RKO (cell line): ENCODE results near the gene NPY4R.
"Not testable (repeated sequence)": the region's sequence is repeated elsewhere in the genome, so short reads cannot be mapped to it uniquely, and the experiment has no call there.

Source experiments
- DNase-seq: peaks from one replicate; pipeline ENCODE4 v3.0.0-alpha.2; 2016; ENCODE audit warnings: low spot score

The NPY4R gene

DNA sequence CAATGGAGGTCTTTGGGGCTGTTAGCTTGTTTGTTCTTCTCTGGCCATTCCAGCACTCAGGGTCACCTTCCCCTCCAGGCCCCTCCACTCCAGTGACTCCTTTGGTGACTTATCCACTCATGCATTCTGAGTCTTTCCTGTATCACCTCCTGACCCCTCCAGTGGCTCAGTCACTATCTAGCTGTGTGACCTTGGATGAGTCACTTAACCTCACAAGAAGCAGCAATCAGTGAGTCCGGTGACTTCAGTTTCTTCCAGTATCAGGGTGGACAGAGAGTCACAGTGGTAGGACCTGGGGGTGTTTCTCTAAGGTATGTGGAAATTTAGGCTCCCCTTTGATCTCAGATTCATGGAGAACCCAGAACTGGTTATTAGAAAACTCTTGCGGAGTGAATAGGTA lies 9.8 kb downstream of the NPY4R start:
- DNase-seq: not testable (repeated sequence)

GRCh38 chr10:46451365-46451764 lies 14.4 kb downstream of the NPY4R start:
- DNase-seq: not testable (repeated sequence)

DNA sequence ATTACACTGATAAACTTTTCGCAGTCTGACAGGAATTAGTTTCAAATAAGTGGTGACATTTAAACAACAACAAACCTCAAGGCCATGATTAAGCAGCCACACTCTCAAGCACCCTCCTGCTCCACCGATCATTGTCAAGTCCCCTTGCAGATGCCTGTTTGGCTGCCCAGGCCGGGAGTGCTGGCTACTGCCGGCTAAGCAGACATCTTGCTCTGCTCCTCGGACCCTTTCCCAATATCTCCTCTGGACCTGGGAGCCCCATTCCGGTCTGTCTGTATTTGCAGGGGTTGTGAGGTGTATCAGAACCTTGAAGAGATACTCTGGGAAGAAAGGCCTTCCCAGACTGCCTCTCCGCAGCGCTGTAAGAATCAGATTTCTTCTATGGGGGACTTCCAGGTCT lies 14.9 kb downstream of the NPY4R start:
- DNase-seq: not testable (repeated sequence)

DNA sequence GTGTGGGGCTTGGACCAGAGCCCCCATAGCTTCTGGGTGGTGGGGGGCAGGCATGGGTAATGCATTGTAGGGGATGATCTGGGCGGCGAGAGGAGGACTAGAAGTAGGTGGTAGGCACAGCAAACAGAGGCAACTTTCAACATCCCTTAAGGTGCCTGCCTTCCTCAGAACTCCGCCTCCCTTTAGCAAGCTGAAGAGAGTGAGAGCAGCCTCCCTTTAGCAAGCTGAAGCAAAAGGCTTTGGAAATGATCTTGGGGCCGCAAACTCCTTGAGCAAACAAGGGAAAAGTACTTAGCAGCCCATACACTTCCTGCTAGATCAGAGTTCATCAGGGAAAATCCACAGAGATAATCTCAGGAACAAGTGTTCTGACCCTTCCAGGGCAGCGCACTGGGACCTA lies 18.3 kb downstream of the NPY4R start:
- DNase-seq: not testable (repeated sequence)

GRCh38 chr10:46445389-46446122 lies 20.2 kb downstream of the NPY4R start:
- DNase-seq: not testable (repeated sequence)

DNA sequence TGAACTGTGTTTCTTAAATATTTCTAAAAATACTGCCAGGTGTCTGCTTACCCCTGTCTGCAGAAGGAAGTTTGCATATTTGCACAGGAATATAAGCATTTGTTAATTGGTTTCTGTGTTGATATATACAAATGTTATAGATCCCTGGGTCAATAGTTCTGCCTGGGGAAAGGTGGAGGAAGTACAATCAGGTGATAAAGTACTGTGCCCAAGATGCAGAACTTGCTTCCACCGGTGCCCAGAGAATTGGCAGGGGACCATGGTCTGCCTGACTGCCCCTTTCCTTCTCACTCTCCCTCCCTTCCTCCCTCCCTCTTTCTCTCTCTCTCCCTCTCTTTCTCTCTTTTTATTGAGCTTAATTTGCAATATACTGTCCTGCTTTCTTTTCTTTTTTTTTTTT lies 22.3 kb downstream of the NPY4R start:
- DNase-seq: not testable (repeated sequence)

DNA sequence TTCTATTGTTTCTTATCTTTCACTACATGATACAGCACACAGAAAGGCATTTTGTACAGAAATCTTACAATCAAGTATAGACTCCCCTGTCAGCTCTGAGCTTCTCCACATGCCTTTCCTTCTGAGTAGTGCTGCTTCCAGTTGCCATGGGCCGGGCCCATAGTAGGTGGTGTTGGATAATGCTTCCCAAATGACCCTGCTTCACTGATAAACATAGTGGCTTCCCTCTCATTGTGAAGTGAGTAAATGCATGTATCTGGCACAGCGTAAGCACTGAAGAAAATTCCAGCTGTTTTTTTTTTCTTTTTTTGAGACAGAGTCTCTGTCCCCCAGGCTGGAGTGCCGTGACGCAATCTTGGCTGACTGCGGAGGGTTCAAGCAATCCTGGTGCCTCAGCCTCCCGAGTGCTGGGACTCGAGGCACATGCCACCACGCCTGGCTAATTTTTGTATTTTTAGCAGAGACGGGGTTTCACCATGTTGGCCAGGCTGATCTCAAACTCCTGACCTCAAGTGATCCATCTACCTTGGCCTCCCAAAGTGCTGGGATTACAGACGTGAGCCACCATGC lies 23.0 kb downstream of the NPY4R start:
- not testable (repeated sequence) for DNase-seq

GRCh38 chr10:46441837-46442278 lies 23.9 kb downstream of the NPY4R start:
- DNase-seq: peak; percentile 7

- DNase-seq: not testable (repeated sequence)
Observed at GRCh38 chr10:46440942-46441341, 24.8 kb downstream of the NPY4R start.

DNA sequence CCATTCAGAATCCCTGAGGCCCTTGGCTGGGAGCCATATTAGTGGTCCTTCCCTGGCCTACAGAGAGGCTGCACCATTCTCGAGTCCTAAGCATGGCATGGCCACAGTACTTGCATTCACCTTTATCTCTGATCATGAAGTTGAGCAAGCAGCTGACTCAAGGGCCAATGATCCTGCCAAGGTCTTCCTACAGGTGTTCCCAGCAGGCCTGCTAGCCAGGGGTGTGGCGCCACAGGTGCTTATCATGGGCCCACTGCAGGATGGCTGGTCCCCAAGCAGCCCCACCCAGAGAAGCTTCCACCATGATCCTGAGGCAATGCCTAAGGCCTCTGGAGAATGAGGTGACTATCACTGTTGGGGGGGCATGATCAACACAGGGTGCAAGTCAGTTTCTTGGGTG lies 42.2 kb downstream of the NPY4R start:
- DNase-seq: not testable (repeated sequence)

GRCh38 chr10:46419570-46420379 lies 46.0 kb downstream of the NPY4R start:
- not testable (repeated sequence) for DNase-seq

GRCh38 chr10:46418283-46418682 lies 47.5 kb downstream of the NPY4R start:
- not testable (repeated sequence) for DNase-seq

GRCh38 chr10:46415291-46415690 lies 50.5 kb downstream of the NPY4R start:
- DNase-seq: not testable (repeated sequence)

GRCh38 chr10:46412665-46413064 lies 53.1 kb downstream of the NPY4R start:
- not testable (repeated sequence) for DNase-seq

GRCh38 chr10:46411123-46411522 lies 54.6 kb downstream of the NPY4R start:
- not testable (repeated sequence) for DNase-seq
